ENCODE data around the gene CLDN16.

- TF ChIP-seq, protein P1, sequence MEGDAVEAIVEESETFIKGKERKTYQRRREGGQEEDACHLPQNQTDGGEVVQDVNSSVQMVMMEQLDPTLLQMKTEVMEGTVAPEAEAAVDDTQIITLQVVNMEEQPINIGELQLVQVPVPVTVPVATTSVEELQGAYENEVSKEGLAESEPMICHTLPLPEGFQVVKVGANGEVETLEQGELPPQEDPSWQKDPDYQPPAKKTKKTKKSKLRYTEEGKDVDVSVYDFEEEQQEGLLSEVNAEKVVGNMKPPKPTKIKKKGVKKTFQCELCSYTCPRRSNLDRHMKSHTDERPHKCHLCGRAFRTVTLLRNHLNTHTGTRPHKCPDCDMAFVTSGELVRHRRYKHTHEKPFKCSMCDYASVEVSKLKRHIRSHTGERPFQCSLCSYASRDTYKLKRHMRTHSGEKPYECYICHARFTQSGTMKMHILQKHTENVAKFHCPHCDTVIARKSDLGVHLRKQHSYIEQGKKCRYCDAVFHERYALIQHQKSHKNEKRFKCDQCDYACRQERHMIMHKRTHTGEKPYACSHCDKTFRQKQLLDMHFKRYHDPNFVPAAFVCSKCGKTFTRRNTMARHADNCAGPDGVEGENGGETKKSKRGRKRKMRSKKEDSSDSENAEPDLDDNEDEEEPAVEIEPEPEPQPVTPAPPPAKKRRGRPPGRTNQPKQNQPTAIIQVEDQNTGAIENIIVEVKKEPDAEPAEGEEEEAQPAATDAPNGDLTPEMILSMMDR (IDR thresholded peaks at IDR 0.05): no peak
- no peak for TF ChIP-seq POLR2A (IDR thresholded peaks at IDR 0.05)
These were observed 25.7 kb upstream of the CLDN16 start for GRCh38 chr3:190362258-190362657.
